A549 treated with RU486 at 1 μM for 4 hours (cell line): ENCODE results near the gene CDH1. TPM values are rescaled to one million over a fixed set of nuclear protein-coding genes. Genes with fewer than 3 reads are reported as not detected.

ENCODE experiments used
- total RNA-seq: library from RNA; stranded (reverse); fragments of 200-300 nt; extraction: Qiagen RNA extraction; gene quantifications from 5 replicates; pipeline ENCODE4 v1.2.3, GENCODE V29; 2022; ENCODE audit warnings: low read depth

The CDH1 gene
- total RNA-seq = 3.7 to 4.7 TPM (median 4.4 TPM) in 5 replicates

GRCh38 chr16:68737046-68737729 is at the start of gene CDH1:
TSS of gene CDH1 (plus strand) at chr16:68737292. CDS start at chr16:68737416, 124 bp downstream.

DNA sequence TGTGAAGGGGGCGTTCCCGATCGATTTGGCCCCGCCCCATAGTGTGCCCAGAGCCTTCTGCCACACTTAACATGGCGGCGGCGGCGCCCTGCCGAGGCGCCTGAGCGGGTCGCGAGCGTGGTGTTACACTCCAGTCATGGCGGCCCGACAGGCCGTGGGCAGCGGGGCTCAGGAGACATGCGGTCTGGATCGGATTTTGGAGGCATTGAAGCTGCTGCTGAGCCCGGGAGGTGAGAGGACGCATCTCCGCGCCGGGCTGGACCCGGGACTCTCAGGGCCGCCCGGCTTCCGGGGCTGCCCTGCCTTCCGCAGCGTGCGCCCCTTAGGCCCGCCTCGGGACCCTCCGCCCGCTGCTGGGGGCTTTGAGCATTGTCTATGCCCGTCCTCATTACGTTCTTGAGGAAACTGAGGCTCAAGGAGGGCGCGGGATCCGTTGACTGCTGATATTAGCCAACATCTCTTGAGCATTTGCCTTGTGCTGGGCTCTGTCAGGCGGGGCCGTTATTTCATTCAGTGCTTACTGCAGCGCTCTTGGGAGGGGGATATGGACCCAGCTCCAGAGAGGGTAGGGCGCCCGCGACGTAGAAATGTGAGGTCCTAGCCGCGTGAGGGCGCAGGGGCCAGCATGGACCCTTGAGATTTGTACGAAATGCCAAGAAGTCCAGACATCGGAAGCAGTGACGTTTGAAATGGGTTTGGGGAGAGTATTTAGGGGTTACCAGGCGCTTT is 106.6 kb downstream of the CDH1 start, which contains the start of gene TANGO6:
TANGO6 (plus strand) TSS at position 50 of the 729 bp plus-strand sequence; CDS start at position 137, 87 bp downstream.

Other genes starting within 250 kb of the CDH1 start
- 4.7 to 10.1 TPM (median 8.9 TPM) in 5 replicates for gene ZFP90, start 198.0 kb upstream of the CDH1 start, total RNA-seq
- gene CDH3, start 92.0 kb upstream of the CDH1 start, total RNA-seq = 0.17 to 0.45 TPM (median 0.29 TPM) in 5 replicates
- gene TANGO6, start 106.2 kb downstream of the CDH1 start, total RNA-seq = 5.6 to 7.4 TPM (median 6.8 TPM) in 5 replicates